ENCODE measurements around the gene MBOAT2. TPM values are rescaled to one million over a fixed set of nuclear protein-coding genes. Genes with fewer than 3 reads are reported as not detected.

The MBOAT2 gene
- total RNA-seq, 4 donors from 2014 or later: 12.5 to 33.0 (median 20.7) TPM

- no peaks in the 10 kb centered on the region for H3K4me1 ChIP-seq
- no peaks in the 10 kb centered on the region for H3K9me3 ChIP-seq
- no peaks in the 10 kb centered on the region for H3K36me3 ChIP-seq
- H3K4me3 ChIP-seq: no peak overlapping the region
- no peak overlapping the region for H3K27ac ChIP-seq
- no peak for DNase-seq
- no peaks in the 10 kb centered on the region for H3K27me3 ChIP-seq
- TF ChIP-seq CTCF (IDR thresholded peaks at IDR 0.05): no peak
Measured at GRCh38 chr2:8851811-8852560, 151.5 kb downstream of the MBOAT2 start.

- Histone ChIP-seq H3K4me3 (no peak overlapping the region), H3K36me3 (no peaks in the 10 kb centered on the region)
- TF ChIP-seq POLR2A (IDR thresholded peaks at IDR 0.05): no peak
- no peak for TF ChIP-seq CTCF (IDR thresholded peaks at IDR 0.05)
Measured at GRCh38 chr2:8850845-8851487, 152.5 kb downstream of the MBOAT2 start.

GRCh38 chr2:8849327-8849726 is 154.2 kb downstream of the MBOAT2 start:
- H3K27me3 ChIP-seq: no peaks in the 10 kb centered on the region
- no peak for TF ChIP-seq CTCF (IDR thresholded peaks at IDR 0.05)
- no peak for TF ChIP-seq POLR2A (IDR thresholded peaks at IDR 0.05)
- H3K4me3 ChIP-seq: no peak overlapping the region
- H3K4me1 ChIP-seq: no peaks in the 10 kb centered on the region
- no peaks in the 10 kb centered on the region for H3K36me3 ChIP-seq
- H3K9me3 ChIP-seq: no peaks in the 10 kb centered on the region
- no peak for DNase-seq
- H3K27ac ChIP-seq: no peak overlapping the region

More at GRCh38 chr2:8850845-8851487, 152.5 kb downstream of the MBOAT2 start:
- DNase-seq: no peak
- H3K27ac ChIP-seq: no peak overlapping the region
- no peaks in the 10 kb centered on the region for H3K9me3 ChIP-seq
- H3K27me3 ChIP-seq: no peaks in the 10 kb centered on the region
- H3K4me1 ChIP-seq: no peaks in the 10 kb centered on the region

GRCh38 chr2:8848328-8849100 is 155.0 kb downstream of the MBOAT2 start:
- Histone ChIP-seq H3K27ac (no peak overlapping the region), H3K36me3 (no peaks in the 10 kb centered on the region), H3K9me3 (no peaks in the 10 kb centered on the region), H3K4me1 (no peaks in the 10 kb centered on the region), H3K4me3 (no peak overlapping the region), H3K27me3 (no peaks in the 10 kb centered on the region)
- no peak for TF ChIP-seq CTCF (IDR thresholded peaks at IDR 0.05)
- TF ChIP-seq POLR2A (IDR thresholded peaks at IDR 0.05): no peak
- DNase-seq: no peak

- H3K9me3 ChIP-seq: no peaks in the 10 kb centered on the region
- no peak overlapping the region for H3K27ac ChIP-seq
- no peak overlapping the region for H3K4me3 ChIP-seq
- H3K36me3 ChIP-seq: no peaks in the 10 kb centered on the region
- DNase-seq: no peak
- no peaks in the 10 kb centered on the region for H3K4me1 ChIP-seq
- TF ChIP-seq POLR2A (IDR thresholded peaks at IDR 0.05) (no peak), CTCF (IDR thresholded peaks at IDR 0.05) (no peak)
- no peaks in the 10 kb centered on the region for H3K27me3 ChIP-seq
Measured at GRCh38 chr2:8847400-8847799, 156.1 kb downstream of the MBOAT2 start.
